Central memory CD8-positive, alpha-beta T cell (primary cell): ENCODE data around the gene RMND1.

Source experiments
- ATAC-seq: fragments of 150-1000 bp; cut with Tn5 transposase; replicated peaks from 2 replicates; pipeline ENCODE4 v1.10.0; 2022; ENCODE audit warnings: mild to moderate bottlenecking, moderate FRiP score, moderate number of reproducible peaks; ENCODE audit not compliant: poor library complexity, severe bottlenecking; ENCODE audit errors: extremely low read depth
- DNase-seq, 2 donors: peaks; one replicate each; pipeline ENCODE4 v3.0.0; 2021; ENCODE audit warnings: low spot score in 2 of 2
- H3K27ac Mint-ChIP-seq: one replicate; pipeline ENCODE4 v1.8.0; 2022; ENCODE audit warnings: low read depth, mild to moderate bottlenecking, moderate library complexity, mixed read lengths
- H3K27me3 Mint-ChIP-seq: one replicate; pipeline ENCODE4 v1.8.0; 2022; ENCODE audit warnings: mixed read lengths
- H3K36me3 Mint-ChIP-seq: one replicate; pipeline ENCODE4 v1.8.0; 2022; ENCODE audit warnings: mild to moderate bottlenecking, moderate library complexity, mixed read lengths; ENCODE audit not compliant: insufficient read depth
- H3K4me1 Mint-ChIP-seq: one replicate; pipeline ENCODE4 v1.8.0; 2022; ENCODE audit warnings: mixed read lengths
- H3K4me3 Mint-ChIP-seq: one replicate; pipeline ENCODE4 v1.8.0; 2022; ENCODE audit warnings: mild to moderate bottlenecking, moderate library complexity, mixed read lengths
- H3K9me3 Mint-ChIP-seq: one replicate; pipeline ENCODE4 v1.8.0; 2022; ENCODE audit warnings: mixed read lengths

Gene RMND1

DNA sequence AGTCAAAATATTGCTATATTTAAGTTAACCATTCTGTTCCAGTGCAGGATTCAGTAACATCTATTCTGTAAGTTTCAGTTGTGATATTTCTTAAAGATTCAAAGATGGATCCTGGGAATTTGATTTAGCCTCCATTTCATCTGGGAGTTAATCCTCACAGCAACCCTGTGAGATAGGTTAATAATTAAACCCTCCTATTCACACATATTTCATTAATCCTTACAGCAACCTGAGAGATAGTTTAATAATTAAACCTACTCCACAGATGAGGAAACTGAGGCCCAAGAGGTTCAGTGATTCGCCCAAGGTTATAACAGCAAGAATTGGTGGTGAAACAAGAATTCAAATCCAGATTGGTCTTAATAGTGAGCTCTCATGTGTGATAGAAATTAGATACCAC, 49.7 kb downstream of the RMND1 start:
- H3K4me3 Mint-ChIP-seq: no peak overlapping the region
- no peak for DNase-seq
- H3K27ac Mint-ChIP-seq: no peak overlapping the region
- peaks cover 27% of the 10 kb centered on the region for H3K36me3 Mint-ChIP-seq
- no peak for ATAC-seq
- H3K27me3 Mint-ChIP-seq: no peaks in the 10 kb centered on the region
- H3K4me1 Mint-ChIP-seq: peaks cover 48% of the 10 kb centered on the region
- H3K9me3 Mint-ChIP-seq: no peaks in the 10 kb centered on the region

DNA sequence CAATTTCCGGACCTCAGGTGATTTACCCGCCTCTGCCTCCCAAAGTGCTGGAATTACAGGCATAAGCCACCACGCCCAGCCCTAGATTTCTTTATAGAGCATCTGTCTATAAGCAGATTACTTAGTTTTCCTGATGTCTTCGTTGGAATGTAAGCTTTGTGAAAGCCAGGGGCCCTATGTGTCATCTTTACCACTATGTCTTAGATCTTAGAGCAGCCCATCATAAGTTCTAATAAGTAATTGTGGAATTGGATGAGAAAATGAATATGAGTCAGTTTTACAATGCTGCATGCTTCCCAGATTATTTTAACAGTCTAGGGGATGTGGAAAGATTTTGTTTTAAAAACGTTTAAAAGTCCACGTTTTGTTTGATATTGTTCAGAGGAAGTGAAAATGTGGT, 51.5 kb downstream of the RMND1 start:
- H3K27ac Mint-ChIP-seq: peak overlapping the region; percentile 68
- no peak for ATAC-seq
- peaks cover 22% of the 10 kb centered on the region for H3K36me3 Mint-ChIP-seq
- no peaks in the 10 kb centered on the region for H3K9me3 Mint-ChIP-seq
- no peak for DNase-seq
- H3K4me1 Mint-ChIP-seq: peaks cover 55% of the 10 kb centered on the region
- H3K27me3 Mint-ChIP-seq: no peaks in the 10 kb centered on the region
- H3K4me3 Mint-ChIP-seq: peak overlapping the region; percentile 23

DNA sequence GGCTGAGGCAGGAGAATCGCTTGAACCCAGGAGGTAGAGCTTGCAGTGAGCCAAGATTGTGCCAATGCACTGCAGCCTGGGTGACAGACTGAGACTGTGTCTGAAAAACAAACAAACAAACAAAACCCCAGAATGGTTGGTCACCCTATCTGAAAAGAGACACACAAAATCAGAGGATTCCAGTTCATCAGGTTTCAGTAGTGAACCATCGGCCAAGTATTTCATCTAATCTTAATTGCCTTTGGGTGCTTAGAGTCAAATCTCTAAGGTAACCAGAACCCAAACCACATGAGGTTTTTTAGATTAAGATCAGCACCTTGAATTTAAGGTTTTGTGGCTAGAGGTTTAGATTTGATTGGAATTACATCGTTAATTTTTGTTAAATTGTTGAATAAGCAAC, 52.2 kb downstream of the RMND1 start:
- Mint-ChIP-seq H3K36me3 (peaks cover 19% of the 10 kb centered on the region), H3K9me3 (no peaks in the 10 kb centered on the region)

DNA sequence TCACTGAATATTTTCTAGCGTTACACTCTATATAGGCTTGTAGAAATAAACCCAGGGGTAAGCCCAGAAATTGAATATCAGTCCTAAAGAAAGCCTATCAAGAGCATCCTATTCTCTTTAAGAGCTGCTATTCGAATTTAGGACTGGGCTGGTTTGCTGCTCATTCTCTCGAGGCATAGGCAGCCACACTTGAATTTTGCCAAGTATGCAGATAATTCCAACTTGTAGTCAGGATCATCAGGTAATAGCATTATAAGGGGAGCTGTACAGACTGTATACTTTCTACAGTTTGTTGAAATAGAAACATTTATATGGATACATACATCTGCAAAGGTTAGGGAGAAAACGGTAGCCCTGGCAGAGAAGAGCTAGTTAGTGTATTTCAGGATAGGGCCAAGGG, 58.5 kb downstream of the RMND1 start:
- H3K36me3 Mint-ChIP-seq: peaks cover 31% of the 10 kb centered on the region
- peaks cover 68% of the 10 kb centered on the region for H3K4me1 Mint-ChIP-seq
- H3K9me3 Mint-ChIP-seq: no peaks in the 10 kb centered on the region
- H3K27me3 Mint-ChIP-seq: no peaks in the 10 kb centered on the region
- peak overlapping the region; percentile 97 for H3K27ac Mint-ChIP-seq
- peak overlapping the region; percentile 96 for H3K4me3 Mint-ChIP-seq
- ATAC-seq (no peak), DNase-seq (no peak)

More for the DNA sequence above, 52.2 kb downstream of the RMND1 start:
- Mint-ChIP-seq H3K27ac (no peak overlapping the region), H3K4me3 (no peak overlapping the region), H3K4me1 (peaks cover 63% of the 10 kb centered on the region), H3K27me3 (no peaks in the 10 kb centered on the region)
- DNase-seq (no peak), ATAC-seq (no peak)

DNA sequence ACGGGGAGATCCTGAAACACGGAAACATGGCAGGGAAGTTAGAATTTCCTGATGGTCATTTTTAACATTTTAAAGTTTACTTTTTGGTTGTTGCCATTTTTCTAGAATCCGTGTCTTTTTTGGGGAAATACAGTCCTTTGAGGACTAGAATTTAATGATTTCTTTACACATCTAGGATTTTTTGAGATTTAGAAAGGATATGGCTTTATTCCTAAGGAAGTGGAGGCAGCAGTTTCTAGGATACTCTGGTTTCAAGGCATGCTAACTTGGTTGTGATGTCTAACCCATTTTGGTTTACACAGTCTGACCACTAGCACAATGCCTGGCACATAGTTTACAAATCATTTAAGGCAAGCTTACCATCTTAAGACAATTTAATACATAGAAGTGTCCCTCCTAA, 59.5 kb downstream of the RMND1 start:
- Mint-ChIP-seq H3K9me3 (no peaks in the 10 kb centered on the region), H3K27me3 (no peaks in the 10 kb centered on the region), H3K4me1 (peaks cover 58% of the 10 kb centered on the region), H3K4me3 (peak overlapping the region; percentile 96), H3K36me3 (peaks cover 31% of the 10 kb centered on the region), H3K27ac (peak overlapping the region; percentile 97)
- DNase-seq: no peak
- ATAC-seq: no peak

DNA sequence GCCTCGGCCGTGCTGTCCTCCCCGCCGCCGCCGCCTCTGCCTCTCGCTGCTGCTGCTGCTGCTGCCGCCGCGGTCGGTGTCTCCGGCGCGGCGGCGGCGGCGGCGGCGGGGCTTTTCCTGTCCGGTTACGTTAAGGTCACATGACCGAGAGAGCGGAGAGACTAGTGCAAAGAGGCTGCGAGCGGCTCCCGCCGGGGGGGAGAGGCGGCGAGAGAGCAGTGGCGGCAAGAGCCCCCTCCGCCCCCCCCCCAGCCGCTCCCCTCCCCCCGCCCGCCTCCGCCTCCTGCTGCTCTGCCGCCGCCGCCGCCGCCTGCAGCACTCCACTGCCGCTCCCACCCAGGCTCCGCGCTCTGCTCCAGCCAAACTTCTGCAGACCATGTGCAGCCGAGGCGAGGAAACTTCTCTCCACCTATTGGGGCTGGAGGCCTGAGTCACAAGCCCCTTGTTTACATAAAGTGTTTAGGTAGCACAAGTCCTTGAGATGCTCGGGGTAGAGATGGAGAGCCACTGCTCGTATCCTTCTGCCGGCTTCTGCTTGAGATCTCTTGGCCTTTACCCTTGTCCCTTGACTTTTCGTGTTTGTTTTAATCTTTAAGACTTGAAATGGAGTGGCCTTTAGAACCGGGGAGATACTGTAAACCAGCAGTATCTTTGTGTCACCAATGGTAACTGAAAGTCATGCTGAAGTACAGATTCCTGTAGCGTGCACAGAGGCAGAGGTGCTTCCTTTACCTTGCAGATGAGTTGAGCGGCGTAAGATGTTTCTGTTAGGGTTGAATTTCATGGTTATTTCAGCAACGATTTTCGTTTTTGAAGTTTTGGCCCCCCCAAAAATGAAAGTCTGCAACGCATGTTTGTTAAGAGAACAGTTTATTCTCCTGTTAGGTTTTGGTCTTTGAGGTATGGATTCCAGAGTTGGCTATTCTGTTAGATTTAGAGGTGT, 60.2 kb downstream of the RMND1 start, which contains the start of gene ZBTB2:
Gene ZBTB2 (minus strand): TSS at position 89 of the 943 bp plus-strand sequence. CDS start 17,922 bp downstream, outside the sequence.
- peak; percentile 4 for ATAC-seq
- Mint-ChIP-seq H3K4me3 (peak within 1 kb of the TSS; percentile 96), H3K4me1 (peaks cover 53% of the 10 kb centered on the region), H3K27ac (peak within 1 kb of the TSS; percentile 97), H3K36me3 (peaks cover 29% of the 10 kb centered on the region), H3K9me3 (no peaks in the 10 kb centered on the region), H3K27me3 (no peaks in the 10 kb centered on the region)
- DNase-seq: peak; percentile 45 to 59

DNA sequence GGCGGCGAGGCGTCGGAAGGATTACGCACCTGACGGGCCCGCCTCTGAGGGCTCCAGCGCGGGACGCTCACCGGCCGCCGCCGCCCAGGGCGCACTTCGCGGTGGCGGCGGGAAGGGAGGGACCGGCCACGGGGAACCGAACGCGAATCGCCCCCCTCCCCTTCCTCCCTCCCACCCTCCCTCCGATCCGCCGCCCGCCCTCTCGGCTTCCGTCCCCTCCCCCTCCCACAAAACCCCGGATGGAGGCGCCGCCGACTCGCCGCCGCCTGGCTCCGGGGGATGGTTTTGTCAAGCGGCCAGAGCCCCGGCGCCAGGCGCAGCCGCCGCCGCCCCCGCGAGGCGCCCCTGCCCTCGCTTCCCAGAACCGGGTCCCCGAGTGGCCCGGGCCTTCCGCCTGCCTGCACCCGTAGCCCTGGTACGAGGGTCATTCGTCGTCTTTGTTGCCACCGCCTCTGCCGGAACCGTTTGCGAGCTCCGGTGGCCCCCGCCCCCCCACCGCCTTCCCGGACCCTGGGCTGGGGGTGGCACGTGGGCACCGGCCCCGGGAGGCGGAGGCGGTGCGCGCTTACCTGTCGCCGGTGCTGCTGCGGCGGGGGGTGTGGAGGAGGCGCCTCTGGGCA, 61.0 kb downstream of the RMND1 start:
- H3K27me3 Mint-ChIP-seq: no peaks in the 10 kb centered on the region
- H3K4me3 Mint-ChIP-seq: peak overlapping the region; percentile 96
- H3K36me3 Mint-ChIP-seq: peaks cover 29% of the 10 kb centered on the region
- H3K9me3 Mint-ChIP-seq: no peaks in the 10 kb centered on the region
- ATAC-seq (peak; percentile 11), DNase-seq (peak; percentile 69 to 73)
- H3K4me1 Mint-ChIP-seq: peaks cover 47% of the 10 kb centered on the region
- H3K27ac Mint-ChIP-seq: peak overlapping the region; percentile 62

DNA sequence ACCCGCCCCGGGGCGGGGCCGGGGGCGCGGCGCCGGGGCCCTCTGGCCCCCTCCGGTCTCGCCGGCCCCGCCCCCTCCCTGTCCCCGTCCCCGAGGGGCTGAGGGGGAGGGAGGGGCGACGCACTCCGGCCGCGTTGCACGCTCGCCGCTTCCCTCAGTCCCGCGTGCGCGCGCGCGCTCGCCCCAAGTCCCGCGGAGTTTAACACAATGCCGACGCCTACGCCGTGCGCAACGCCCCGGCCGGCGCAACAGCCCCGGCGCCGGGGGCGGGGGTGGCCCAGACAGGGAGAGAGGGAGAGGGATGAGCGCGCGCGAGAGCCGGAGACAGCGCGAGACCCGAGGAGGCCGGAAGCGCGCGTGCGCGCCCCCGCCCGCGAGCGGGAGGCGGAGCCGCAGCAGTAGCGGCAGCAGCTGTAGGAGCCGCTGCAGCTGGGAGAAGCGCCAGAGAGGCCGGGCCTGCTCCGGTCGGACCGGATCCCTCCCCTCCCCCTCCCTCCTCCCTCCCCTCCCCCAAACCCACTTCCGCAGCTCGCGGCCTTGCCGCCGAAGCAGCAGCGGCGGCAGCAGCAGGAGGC, 61.6 kb downstream of the RMND1 start:
- no peaks in the 10 kb centered on the region for H3K27me3 Mint-ChIP-seq
- peak overlapping the region; percentile 96 for H3K4me3 Mint-ChIP-seq
- peak; percentile 81 for ATAC-seq
- no peaks in the 10 kb centered on the region for H3K9me3 Mint-ChIP-seq
- H3K36me3 Mint-ChIP-seq: peaks cover 29% of the 10 kb centered on the region
- peak overlapping the region; percentile 62 for H3K27ac Mint-ChIP-seq
- peak; percentile 93 to 97 for DNase-seq
- peaks cover 45% of the 10 kb centered on the region for H3K4me1 Mint-ChIP-seq

DNA sequence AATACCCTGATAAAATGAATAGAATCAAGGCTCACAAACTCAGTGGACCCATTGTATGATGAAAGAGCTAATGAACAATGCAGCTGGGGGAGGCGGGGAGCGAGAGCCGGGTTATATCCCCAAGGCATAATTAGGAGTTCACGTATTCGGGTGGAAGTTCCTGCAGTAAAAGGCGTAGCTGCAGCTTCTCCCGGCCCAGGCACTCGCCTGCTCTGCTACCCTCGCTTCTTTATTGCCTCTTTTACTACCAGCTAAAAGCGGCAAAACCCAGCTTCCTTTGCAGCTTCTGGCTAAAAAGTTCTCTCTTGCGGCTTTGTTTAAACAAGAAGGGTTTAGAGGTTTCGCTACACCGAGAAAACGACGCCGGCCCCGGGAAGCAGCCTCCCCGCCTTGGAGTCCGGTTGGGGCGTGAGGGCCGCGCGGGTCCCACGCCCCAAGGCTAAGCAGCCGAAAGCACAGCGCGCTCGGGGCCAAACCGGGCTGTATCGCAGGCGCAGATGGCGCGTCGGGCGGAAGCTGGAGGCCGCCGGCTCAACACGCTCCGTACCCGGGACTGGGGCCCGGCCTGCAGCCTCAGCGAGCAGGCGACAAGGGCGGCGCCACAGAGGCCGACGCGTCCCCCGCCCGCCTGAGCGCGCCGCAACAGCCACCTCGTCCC, 62.2 kb downstream of the RMND1 start:
- peaks cover 45% of the 10 kb centered on the region for H3K4me1 Mint-ChIP-seq
- DNase-seq: peak in 1 of 2 donors; percentile 71

DNA sequence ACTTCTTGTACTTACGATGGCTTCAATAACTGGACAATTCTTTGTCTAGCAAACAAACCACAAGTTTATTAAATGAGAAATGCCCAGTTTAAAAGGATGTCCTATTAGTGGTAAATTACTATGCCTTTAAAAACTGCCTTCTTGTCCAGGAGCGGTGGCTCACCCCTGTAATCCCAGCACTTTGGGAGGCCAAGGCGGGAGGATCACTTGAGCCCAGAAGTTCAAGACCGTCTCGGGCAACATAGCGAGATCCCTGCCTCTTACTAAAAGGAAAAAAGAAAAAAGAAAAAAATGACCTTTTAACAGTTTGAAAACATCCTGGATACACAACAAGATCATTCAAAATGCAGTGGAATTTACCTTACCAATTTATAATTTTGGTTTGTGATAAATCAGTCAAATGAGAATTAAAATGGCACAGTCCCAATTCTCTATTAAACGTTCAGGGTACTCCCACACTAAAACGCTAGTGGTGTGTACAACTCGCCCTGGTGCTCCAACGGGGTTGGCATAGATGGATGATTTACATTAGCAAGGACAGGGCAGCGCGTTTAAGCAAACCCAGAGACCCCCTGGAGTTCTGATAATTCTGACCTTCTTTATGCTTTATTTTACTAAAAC, 62.8 kb downstream of the RMND1 start:
- peak overlapping the region; percentile 96 for H3K4me3 Mint-ChIP-seq

More for the DNA sequence above, 62.2 kb downstream of the RMND1 start:
- peaks cover 29% of the 10 kb centered on the region for H3K36me3 Mint-ChIP-seq
- H3K27me3 Mint-ChIP-seq: no peaks in the 10 kb centered on the region
- peak; percentile 62 for ATAC-seq
- no peaks in the 10 kb centered on the region for H3K9me3 Mint-ChIP-seq
- H3K4me3 Mint-ChIP-seq: peak overlapping the region; percentile 96
- H3K27ac Mint-ChIP-seq: peak overlapping the region; percentile 90

DNA sequence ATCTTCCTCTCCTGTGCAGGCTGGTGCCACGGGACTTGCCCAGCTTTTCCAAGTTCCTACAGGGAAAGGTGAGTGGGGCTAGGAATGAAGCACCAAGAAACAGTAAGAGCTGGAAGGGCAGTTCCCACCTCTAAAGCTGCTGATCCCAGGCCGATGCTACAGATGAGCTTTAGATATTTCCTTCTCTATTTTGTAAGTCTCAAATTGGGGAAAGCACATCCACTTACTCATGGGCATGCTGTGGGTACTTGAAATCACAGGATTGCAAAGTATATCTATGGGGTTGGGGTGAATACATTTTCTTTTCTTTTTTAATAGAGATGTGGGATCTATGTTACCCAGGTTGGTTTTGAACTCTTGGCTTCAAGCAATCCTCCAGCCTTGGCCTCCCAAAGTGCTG, 63.7 kb downstream of the RMND1 start:
- H3K27me3 Mint-ChIP-seq: no peaks in the 10 kb centered on the region
- H3K27ac Mint-ChIP-seq: no peak overlapping the region
- ATAC-seq: no peak
- H3K4me1 Mint-ChIP-seq: peaks cover 40% of the 10 kb centered on the region
- H3K36me3 Mint-ChIP-seq: peaks cover 29% of the 10 kb centered on the region
- DNase-seq: no peak
- no peak overlapping the region for H3K4me3 Mint-ChIP-seq
- no peaks in the 10 kb centered on the region for H3K9me3 Mint-ChIP-seq

More for the DNA sequence above, 62.8 kb downstream of the RMND1 start:
- Mint-ChIP-seq H3K9me3 (no peaks in the 10 kb centered on the region), H3K4me1 (peaks cover 47% of the 10 kb centered on the region), H3K36me3 (peaks cover 29% of the 10 kb centered on the region), H3K27me3 (no peaks in the 10 kb centered on the region), H3K27ac (peak overlapping the region; percentile 90)
- DNase-seq (no peak), ATAC-seq (no peak)
